Left kidney (tissue), 2 donors: ENCODE data around the gene DENND2A. TPM values are rescaled to one million over a fixed set of nuclear protein-coding genes. Genes with fewer than 3 reads are reported as not detected.
"Not testable (repeated sequence)": the region's sequence is repeated elsewhere in the genome, so short reads cannot be mapped to it uniquely, and the experiment has no call there.

Experiments used
- DNase-seq: peaks from one replicate; pipeline ENCODE4 v3.0.0-alpha.2; 2013
- polyA plus RNA-seq: library from polyadenylated mRNA; unstranded; fragments of 120-200 nt; gene quantifications from one replicate; pipeline ENCODE4 v1.2.1, GENCODE V29; 2013; ENCODE audit not compliant: insufficient read length

DENND2A gene
- polyA plus RNA-seq, 1 donor: 35.5 TPM

GRCh38 chr7:140621401-140622021 lies 19.1 kb downstream of the DENND2A start:
- no peak for DNase-seq

GRCh38 chr7:140619915-140620510 lies 20.6 kb downstream of the DENND2A start:
- not testable (repeated sequence) for DNase-seq

GRCh38 chr7:140619176-140619575 lies 21.4 kb downstream of the DENND2A start:
- no peak for DNase-seq

- no peak for DNase-seq
Observed at GRCh38 chr7:140618306-140618705, 22.3 kb downstream of the DENND2A start.

GRCh38 chr7:140617081-140617480 lies 23.5 kb downstream of the DENND2A start:
- no peak for DNase-seq

GRCh38 chr7:140616328-140616727 lies 24.3 kb downstream of the DENND2A start:
- DNase-seq: no peak

GRCh38 chr7:140611641-140612040 lies 29.0 kb downstream of the DENND2A start:
- DNase-seq: no peak

GRCh38 chr7:140610204-140611165 lies 30.1 kb downstream of the DENND2A start:
- DNase-seq: no peak

- DNase-seq: no peak
Observed at GRCh38 chr7:140609646-140610045, 31.0 kb downstream of the DENND2A start.

GRCh38 chr7:140607441-140607989 lies 33.1 kb downstream of the DENND2A start:
- no peak for DNase-seq

GRCh38 chr7:140605337-140605736 lies 35.3 kb downstream of the DENND2A start:
- no peak for DNase-seq

- DNase-seq: no peak
Observed at GRCh38 chr7:140604760-140605159, 35.9 kb downstream of the DENND2A start.

GRCh38 chr7:140604076-140604475 lies 36.5 kb downstream of the DENND2A start:
- DNase-seq: no peak

- DNase-seq: no peak
Observed at GRCh38 chr7:140601566-140602174, 38.9 kb downstream of the DENND2A start.

GRCh38 chr7:140600341-140600740 lies 40.3 kb downstream of the DENND2A start:
- no peak for DNase-seq

GRCh38 chr7:140597428-140597949 lies 43.1 kb downstream of the DENND2A start:
- DNase-seq: no peak

- DNase-seq: no peak
Observed at GRCh38 chr7:140596519-140597427, 43.8 kb downstream of the DENND2A start.

GRCh38 chr7:140595468-140596092 lies 45.0 kb downstream of the DENND2A start:
- no peak for DNase-seq

- DNase-seq: no peak
Observed at GRCh38 chr7:140594131-140594691, 46.4 kb downstream of the DENND2A start.

GRCh38 chr7:140593672-140593982 lies 47.0 kb downstream of the DENND2A start:
- DNase-seq: no peak
